ENCODE measurements around the gene MCRS1. TPM values are rescaled to one million over a fixed set of nuclear protein-coding genes. Genes with fewer than 3 reads are reported as not detected.

MCRS1 gene
- total RNA-seq, 1 donor from 2014 or later = 42.9 TPM

- DNase-seq (ENCODE audit: low read depth in 2 of 2) = no peak
Measured at GRCh38 chr12:49582850-49583249, 14.9 kb upstream of the MCRS1 start.

- DNase-seq (ENCODE audit: low read depth in 2 of 2) = no peak
Measured at GRCh38 chr12:49582201-49582600, 14.3 kb upstream of the MCRS1 start.

GRCh38 chr12:49580572-49581535 lies 12.9 kb upstream of the MCRS1 start:
- DNase-seq (ENCODE audit: low read depth in 2 of 2) = peak; percentile 77 to 82

GRCh38 chr12:49578471-49579112 lies 10.7 kb upstream of the MCRS1 start:
- no peak for DNase-seq (ENCODE audit: low read depth in 2 of 2)

- DNase-seq (ENCODE audit: low read depth in 2 of 2) = no peak
Measured at GRCh38 chr12:49577589-49578315, 9.8 kb upstream of the MCRS1 start.

GRCh38 chr12:49568442-49569162 lies 660 bp upstream of the MCRS1 start:
- DNase-seq (ENCODE audit: low read depth in 2 of 2) = peak; percentile 12 to 31

- DNase-seq (ENCODE audit: low read depth in 2 of 2) = no peak
Measured at GRCh38 chr12:49567302-49567610, 686 bp downstream of the MCRS1 start.

- no peak for DNase-seq (ENCODE audit: low read depth in 2 of 2)
Measured at GRCh38 chr12:49566361-49566760, 1.6 kb downstream of the MCRS1 start.

GRCh38 chr12:49565406-49566265 lies 2.3 kb downstream of the MCRS1 start:
- no peak for DNase-seq (ENCODE audit: low read depth in 2 of 2)

GRCh38 chr12:49564686-49565405 lies 3.1 kb downstream of the MCRS1 start:
- DNase-seq (ENCODE audit: low read depth in 2 of 2) = no peak

GRCh38 chr12:49563951-49564685 lies 3.8 kb downstream of the MCRS1 start:
- DNase-seq (ENCODE audit: low read depth in 2 of 2) = no peak

GRCh38 chr12:49562831-49563230 lies 5.1 kb downstream of the MCRS1 start:
- DNase-seq (ENCODE audit: low read depth in 2 of 2) = no peak

- no peak for DNase-seq (ENCODE audit: low read depth in 2 of 2)
Measured at GRCh38 chr12:49562233-49562632, 5.7 kb downstream of the MCRS1 start.

- peak in 1 of 2 donors; percentile 38 for DNase-seq (ENCODE audit: low read depth in 2 of 2)
Measured at GRCh38 chr12:49560695-49561094, 7.2 kb downstream of the MCRS1 start.

- DNase-seq (ENCODE audit: low read depth in 2 of 2) = no peak
Measured at GRCh38 chr12:49559011-49559675, 8.8 kb downstream of the MCRS1 start.

- no peak for DNase-seq (ENCODE audit: low read depth in 2 of 2)
Measured at GRCh38 chr12:49558526-49558925, 9.4 kb downstream of the MCRS1 start.

GRCh38 chr12:49557917-49558215 lies 10.1 kb downstream of the MCRS1 start:
- no peak for DNase-seq (ENCODE audit: low read depth in 2 of 2)

- DNase-seq (ENCODE audit: low read depth in 2 of 2) = no peak
Measured at GRCh38 chr12:49557187-49557916, 10.6 kb downstream of the MCRS1 start.

All from lung microvascular endothelial cell (primary cell).